Measurements from ENCODE around the gene CCDC157. TPM values are rescaled to one million over a fixed set of nuclear protein-coding genes. Genes with fewer than 3 reads are reported as not detected.

The CCDC157 gene
- total RNA-seq, 2 experiments from 2014 or later, result 3.3 to 3.4 TPM

DNA sequence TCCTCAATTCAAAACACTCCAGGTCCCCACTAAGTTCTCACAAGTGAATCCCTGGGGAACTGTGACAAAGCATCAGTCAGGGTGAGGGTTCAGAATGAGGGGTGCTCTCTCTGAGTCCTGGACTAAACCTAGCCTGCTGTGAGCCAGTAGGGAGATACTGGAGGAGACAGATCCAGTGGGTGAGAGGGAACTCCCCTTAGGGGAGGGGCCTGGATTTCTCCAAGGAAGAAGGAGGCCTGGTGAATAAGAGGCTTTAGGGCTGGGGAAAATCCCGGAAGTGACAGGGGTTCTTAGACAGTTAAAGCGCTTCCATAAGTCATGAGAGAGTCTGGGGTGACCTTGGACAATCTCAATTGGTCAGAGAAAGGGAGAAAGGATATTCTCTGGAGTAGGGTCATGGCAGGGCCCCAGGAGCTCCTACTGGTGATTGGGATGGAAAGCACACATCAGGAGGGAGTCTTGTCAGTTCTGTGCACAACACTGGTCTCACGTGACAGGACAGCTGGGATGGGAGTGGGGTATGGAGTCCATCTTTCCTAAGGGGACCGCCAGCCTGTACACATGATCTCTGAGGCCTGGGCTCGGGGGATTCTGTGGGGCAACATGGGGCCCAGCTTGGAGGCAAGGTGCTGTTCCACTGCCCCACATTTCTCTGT, 31.6 kb upstream of the CCDC157 start:
- H3K79me2 ChIP-seq (ENCODE audit: insufficient read depth, low read depth, low read length), result no peaks in the 10 kb centered on the region
- TF ChIP-seq EZH2phosphoT487 (IDR thresholded peaks at IDR 0.05; ENCODE audit: borderline replicate concordance, low read depth, low read length), result no peak
- TF ChIP-seq, protein P1, sequence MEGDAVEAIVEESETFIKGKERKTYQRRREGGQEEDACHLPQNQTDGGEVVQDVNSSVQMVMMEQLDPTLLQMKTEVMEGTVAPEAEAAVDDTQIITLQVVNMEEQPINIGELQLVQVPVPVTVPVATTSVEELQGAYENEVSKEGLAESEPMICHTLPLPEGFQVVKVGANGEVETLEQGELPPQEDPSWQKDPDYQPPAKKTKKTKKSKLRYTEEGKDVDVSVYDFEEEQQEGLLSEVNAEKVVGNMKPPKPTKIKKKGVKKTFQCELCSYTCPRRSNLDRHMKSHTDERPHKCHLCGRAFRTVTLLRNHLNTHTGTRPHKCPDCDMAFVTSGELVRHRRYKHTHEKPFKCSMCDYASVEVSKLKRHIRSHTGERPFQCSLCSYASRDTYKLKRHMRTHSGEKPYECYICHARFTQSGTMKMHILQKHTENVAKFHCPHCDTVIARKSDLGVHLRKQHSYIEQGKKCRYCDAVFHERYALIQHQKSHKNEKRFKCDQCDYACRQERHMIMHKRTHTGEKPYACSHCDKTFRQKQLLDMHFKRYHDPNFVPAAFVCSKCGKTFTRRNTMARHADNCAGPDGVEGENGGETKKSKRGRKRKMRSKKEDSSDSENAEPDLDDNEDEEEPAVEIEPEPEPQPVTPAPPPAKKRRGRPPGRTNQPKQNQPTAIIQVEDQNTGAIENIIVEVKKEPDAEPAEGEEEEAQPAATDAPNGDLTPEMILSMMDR (conservative IDR thresholded peaks at IDR 0.05; ENCODE audit: low read length), result no peak
- H3K4me2 ChIP-seq (ENCODE audit: low read length), result peak overlapping the region; percentile 77
- H3K36me3 ChIP-seq (ENCODE audit: insufficient read depth, low read length), result peaks cover 9% of the 10 kb centered on the region; the same call in 1 of the 2 replicates
- CTCF ChIA-PET (ENCODE audit: unreplicated experiment), result no interaction called here
- H4K20me1 ChIP-seq (ENCODE audit: insufficient read depth, low read length), result no peaks in the 10 kb centered on the region
- H3K27ac ChIP-seq (ENCODE audit: low read depth, low read length, poor library complexity, severe bottlenecking), result no peak overlapping the region
- no peak for DNase-seq (ENCODE audit: low spot score)
- no peak overlapping the region for H2AFZ ChIP-seq (ENCODE audit: low read length)
- H3K4me3 ChIP-seq (ENCODE audit: low read depth, low read length, poor library complexity, severe bottlenecking), result peak overlapping the region; percentile 90
- no peaks in the 10 kb centered on the region for H3K9me3 ChIP-seq (ENCODE audit: low read length)
- no TSS peak for BruUV-seq (replicated peaks)
- peaks cover 33% of the 10 kb centered on the region for H3K4me1 ChIP-seq (ENCODE audit: insufficient read depth, low read length, poor library complexity, severe bottlenecking)
- no peaks in the 10 kb centered on the region for H3K9me2 ChIP-seq (ENCODE audit: insufficient read depth, low read length)
- intact Hi-C loops (cut with micrococcal nuclease; ENCODE audit: unreplicated experiment), result no loop called here
- POLR2A ChIA-PET, result interaction anchor here (0.8 kb wide), 1 partner anchor 446 kb away, joined by 4 read pairs; no protein-coding TSS in a partner anchor

DNA sequence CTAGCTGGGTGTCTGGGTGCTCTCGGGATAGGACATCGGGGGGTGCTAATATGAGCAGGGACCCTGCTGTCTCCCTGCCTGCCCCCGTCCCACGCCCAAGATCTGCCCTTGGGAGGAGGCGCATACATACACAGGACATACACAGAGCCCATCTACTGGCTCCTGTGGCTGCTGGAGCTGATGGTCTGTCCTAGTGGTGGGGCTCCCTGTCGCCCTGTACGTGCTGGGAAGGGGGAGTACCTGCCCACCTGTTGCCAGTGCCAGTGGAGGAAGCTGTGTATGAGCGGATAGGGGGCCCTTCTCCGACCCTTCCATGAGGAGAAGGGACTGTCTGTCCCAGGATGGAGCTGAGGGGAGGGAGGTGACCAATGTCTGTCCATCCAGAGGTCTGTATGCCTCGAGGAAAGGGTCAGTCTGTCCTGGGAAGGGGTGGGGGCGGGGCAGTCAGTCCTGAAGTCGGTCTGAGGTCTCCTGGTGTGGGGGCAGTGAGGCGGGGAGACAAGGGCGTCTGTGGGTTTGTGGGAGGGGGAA, 31.0 kb upstream of the CCDC157 start:
- CTCF ChIA-PET (ENCODE audit: unreplicated experiment), result interaction anchor here (1.7 kb wide), 1 partner anchor 38 kb away, joined by 5 read pairs; no protein-coding TSS in a partner anchor
- Histone ChIP-seq H4K20me1 (ENCODE audit: insufficient read depth, low read length) (no peaks in the 10 kb centered on the region), H3K27ac (ENCODE audit: low read depth, low read length, poor library complexity, severe bottlenecking) (no peak overlapping the region)

More for the DNA sequence above, 31.0 kb upstream of the CCDC157 start:
- H3K4me1 ChIP-seq (ENCODE audit: insufficient read depth, low read length, poor library complexity, severe bottlenecking), result peaks cover 33% of the 10 kb centered on the region
- no peaks in the 10 kb centered on the region for H3K79me2 ChIP-seq (ENCODE audit: insufficient read depth, low read depth, low read length)
- peak overlapping the region; percentile 77 for H3K4me2 ChIP-seq (ENCODE audit: low read length)
- peaks cover 14% of the 10 kb centered on the region; the same call in 1 of the 2 replicates for H3K36me3 ChIP-seq (ENCODE audit: insufficient read depth, low read length)
- BruUV-seq (replicated peaks), result no TSS peak
- peak overlapping the region; percentile 90 for H3K4me3 ChIP-seq (ENCODE audit: low read depth, low read length, poor library complexity, severe bottlenecking)
- POLR2A ChIA-PET, result interaction anchor here (0.8 kb wide), 1 partner anchor 446 kb away, joined by 4 read pairs; no protein-coding TSS in a partner anchor
- H3K9me2 ChIP-seq (ENCODE audit: insufficient read depth, low read length), result no peaks in the 10 kb centered on the region
- TF ChIP-seq, protein P1 (conservative IDR thresholded peaks at IDR 0.05; ENCODE audit: low read length), result no peak
- no peak for TF ChIP-seq EZH2phosphoT487 (IDR thresholded peaks at IDR 0.05; ENCODE audit: borderline replicate concordance, low read depth, low read length)
- no peak overlapping the region for H2AFZ ChIP-seq (ENCODE audit: low read length)
- H3K9me3 ChIP-seq (ENCODE audit: low read length), result no peaks in the 10 kb centered on the region
- DNase-seq (ENCODE audit: low spot score), result no peak
- intact Hi-C loops (cut with micrococcal nuclease; ENCODE audit: unreplicated experiment), result loop anchor here (2.0 kb wide), 1 partner anchor 61 kb away; the partner anchor contains the start of gene RNF215

All from OCI-LY7 (cell line).